Stimulated activated CD4-positive, alpha-beta T cell treated with anti-CD3 and anti-CD28 coated beads, Interleukin-4, amount 100 ng/mL, for 24 hours (primary cell): ENCODE data around the gene SP110.
"Not testable (repeated sequence)": the region's sequence is repeated elsewhere in the genome, so short reads cannot be mapped to it uniquely, and the experiment has no call there.

Experiments
- DNase-seq: peaks from one replicate; pipeline ENCODE4 v3.0.0-alpha.2; 2020

The SP110 gene

GRCh38 chr2:230219419-230220331 lies at the start of gene SP110:
Gene SP110 (minus strand): TSS chr2:230219984. CDS start chr2:230216927, 3,057 bp downstream.
- peak; percentile 80 for DNase-seq

GRCh38 chr2:230268606-230269243 lies 48.9 kb upstream of the SP110 start:
- no peak for DNase-seq

GRCh38 chr2:230267556-230267955 lies 47.8 kb upstream of the SP110 start:
- no peak for DNase-seq

GRCh38 chr2:230267059-230267458 lies 47.3 kb upstream of the SP110 start:
- DNase-seq: no peak

DNA sequence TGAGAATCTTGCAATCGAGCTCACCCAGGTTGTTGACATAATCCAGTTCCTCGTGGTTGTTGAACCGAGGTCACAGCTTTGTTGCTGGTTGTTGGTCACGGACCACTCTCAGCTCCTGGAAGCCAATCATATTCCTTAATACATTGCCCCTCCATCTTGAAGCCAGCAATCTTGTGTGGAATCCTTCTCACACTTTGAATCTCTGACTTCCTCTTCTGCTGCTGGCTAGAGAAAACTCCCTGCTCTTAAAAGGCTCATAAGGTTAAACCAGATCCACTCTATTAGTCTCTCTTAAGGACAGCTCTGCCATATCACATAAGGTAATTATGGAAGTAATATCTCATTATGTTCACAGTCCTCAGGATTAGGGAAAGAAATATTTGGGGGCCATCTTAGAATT lies 46.9 kb upstream of the SP110 start:
- no peak for DNase-seq

DNA sequence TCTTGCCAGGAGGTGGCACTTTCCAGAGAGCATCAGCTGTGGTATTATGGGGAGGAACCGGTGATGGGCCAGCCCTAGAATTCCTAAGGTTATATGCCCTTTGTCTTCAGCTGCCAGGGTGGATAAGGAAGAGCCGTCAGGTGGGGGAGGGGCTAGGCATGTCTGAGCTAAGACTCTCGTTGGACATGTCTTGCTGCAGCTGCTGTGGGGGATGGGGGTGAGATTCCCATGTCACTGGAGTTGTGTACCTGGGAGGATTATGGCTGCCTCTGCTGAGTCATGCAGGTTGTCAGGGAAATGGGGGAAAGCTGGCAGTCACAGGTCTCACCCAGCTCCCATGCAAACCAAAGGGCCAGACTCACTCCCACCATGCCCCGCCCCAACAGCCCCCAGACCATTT lies 45.2 kb upstream of the SP110 start:
- not testable (repeated sequence) for DNase-seq

DNA sequence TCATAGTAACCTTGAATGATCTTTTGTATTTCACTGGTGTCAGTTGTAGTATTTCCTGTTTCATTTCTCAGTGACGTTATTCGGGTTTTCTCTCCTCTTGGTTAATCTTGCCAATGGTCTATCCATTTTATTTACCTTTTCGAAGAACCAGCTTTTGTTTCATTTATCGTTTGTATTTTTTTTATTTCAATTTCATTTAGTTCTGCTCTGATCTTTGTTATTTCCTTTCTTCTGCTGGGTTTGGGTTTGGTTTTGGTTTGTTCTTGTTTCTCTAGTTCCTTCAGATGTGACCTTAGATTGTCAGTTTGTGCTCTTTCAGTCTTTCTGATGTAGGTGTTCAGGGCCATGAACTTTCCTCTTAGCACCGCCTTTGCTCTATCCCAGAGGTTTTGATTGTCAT lies 42.5 kb upstream of the SP110 start:
- no peak for DNase-seq

- DNase-seq: no peak
Observed at GRCh38 chr2:230258483-230258882, 38.7 kb upstream of the SP110 start.

- DNase-seq: no peak
Observed at GRCh38 chr2:230256733-230257332, 37.0 kb upstream of the SP110 start.

DNA sequence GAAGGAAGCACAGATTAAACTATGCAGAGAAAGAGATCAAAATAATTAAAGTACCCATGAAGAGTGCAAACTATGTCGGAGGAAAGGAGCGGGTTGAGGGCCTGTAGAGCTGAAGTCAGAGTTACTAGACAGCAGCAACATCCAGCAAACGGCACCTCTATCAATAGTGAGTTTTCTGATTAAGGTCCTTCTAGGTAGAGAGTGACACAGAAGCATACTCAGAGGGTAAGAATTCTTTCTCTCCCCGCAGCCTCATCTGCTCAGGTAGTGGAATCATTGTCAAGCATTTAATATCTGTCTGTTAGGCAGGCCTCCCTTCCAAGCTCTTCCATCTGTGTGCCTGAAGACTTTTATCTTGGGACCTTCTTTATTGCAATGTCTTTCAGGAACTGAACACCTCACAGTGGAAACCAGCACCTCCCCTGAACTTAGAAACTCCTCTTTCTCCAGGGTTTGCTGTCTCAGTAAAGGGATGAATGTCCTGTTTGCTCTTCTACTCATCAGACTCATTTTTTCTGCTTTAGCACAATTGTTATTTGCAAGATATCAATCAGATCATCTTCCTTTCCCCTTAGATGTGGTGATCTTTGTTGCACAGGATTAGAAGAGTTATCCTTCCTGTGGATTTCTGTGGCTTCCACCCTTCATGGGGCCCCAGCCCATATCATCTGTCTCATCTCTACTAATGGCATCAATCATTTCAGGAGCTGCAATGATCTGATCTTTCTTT lies 34.5 kb upstream of the SP110 start:
- peak; percentile 42 for DNase-seq

GRCh38 chr2:230250231-230250630 lies 30.4 kb upstream of the SP110 start:
- no peak for DNase-seq

GRCh38 chr2:230246206-230246605 lies 26.4 kb upstream of the SP110 start:
- DNase-seq: no peak

DNA sequence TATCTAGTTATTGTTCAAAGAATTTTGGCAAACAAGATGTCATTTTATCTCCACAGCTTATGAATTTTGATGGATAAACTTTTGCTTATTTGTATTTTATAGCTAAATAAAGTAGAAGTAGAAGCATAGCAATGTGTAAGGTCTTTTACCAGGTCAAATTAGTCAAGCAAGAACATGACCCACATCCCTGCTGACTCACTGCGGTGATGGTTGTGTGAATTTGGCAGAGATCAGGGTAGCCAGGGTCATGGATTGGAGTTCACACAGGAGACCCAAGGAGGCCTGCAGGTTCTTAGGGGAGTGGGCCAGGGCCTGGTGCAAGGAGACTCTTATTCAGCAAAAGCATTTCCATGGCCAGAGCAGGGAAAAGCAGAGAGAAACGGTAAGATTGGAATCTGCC lies 24.4 kb upstream of the SP110 start:
- no peak for DNase-seq

GRCh38 chr2:230234845-230235244 lies 15.1 kb upstream of the SP110 start:
- no peak for DNase-seq

DNA sequence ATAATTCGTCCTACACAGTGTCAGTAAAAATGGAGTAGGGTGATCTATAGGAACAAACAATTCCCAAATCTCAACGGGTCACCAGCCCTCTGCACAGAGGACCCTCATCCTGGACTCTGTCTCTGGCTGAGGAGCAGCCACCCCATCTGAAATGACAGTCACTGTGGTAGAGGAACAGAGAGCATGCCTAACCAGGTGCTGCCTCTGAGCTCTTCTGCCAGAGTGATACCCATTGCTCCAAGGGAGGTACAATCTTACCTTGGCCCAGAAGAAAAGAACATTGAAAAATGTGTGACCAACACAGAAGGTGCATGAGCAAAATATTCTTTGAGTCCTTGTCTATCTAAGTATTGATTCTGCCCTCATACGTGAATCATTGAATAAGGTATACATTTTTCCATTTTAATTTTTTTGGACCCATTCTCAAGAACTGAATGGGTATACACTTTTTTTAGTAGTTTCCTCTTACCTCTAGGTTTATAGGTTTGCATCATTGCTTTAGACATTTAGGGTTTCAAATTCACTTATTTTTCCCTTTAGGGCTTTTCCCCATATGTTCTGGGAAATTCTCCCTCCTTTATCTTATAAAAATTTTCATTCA lies 14.4 kb upstream of the SP110 start:
- no peak for DNase-seq

GRCh38 chr2:230231251-230231650 lies 11.5 kb upstream of the SP110 start:
- DNase-seq: no peak

DNA sequence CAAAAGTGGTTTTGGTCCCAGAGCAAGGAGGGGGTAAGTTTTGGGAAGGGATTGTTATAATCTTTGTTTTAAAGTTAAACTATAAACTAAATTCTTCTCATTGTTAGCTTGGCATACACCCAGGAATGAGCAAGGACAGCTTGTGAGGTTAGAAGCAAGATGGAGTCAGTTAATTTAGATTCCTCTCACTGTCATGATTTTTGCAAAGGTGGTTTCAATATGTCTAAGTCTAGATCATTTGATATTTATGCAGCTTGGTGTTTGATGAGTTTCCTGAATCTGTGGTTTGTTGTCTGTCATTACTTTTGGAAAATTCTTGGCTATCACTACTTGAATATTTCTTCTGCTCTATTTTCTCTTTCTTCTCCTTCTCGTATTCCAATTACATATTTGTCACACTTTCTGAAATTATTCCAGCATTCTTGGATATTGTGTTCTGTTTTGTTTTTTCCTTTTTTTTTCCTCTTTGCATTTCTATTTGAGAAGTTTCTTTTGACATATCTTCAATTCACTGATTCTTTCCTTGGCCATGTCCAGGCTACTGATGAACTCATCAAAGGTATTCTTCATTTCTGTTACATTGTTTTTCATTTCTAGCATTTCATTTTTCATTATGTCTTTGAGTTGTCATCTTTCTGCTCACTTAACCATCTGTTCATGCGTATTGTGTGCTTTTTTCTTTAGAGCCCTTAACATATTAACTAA lies 10.9 kb upstream of the SP110 start:
- no peak for DNase-seq

GRCh38 chr2:230230087-230230486 lies 10.3 kb upstream of the SP110 start:
- no peak for DNase-seq

GRCh38 chr2:230227216-230227615 lies 7.4 kb upstream of the SP110 start:
- no peak for DNase-seq

- no peak for DNase-seq
Observed at GRCh38 chr2:230226051-230226551, 6.3 kb upstream of the SP110 start.

DNA sequence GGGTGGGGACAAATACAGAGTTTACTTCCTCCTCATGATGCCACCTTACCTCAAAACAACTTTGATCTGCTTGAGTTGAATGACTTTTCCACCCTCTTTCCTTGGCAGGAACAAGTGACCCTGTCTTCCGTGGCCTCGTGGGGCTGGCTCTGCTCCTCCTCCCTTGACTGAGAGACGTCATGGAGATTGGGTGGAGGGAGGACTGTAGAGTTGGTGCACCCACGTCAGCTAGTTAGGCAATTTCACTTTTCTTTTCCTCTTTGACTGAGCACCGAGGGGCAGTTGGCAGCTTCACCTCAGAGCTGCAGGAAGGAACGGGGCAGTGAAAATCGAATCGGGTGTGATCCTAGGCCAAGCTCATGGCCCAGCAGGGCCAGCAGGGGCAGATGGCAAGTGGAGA lies 5.7 kb upstream of the SP110 start, which contains the start of gene SP140:
SP140 (plus strand) TSS at position 251 of the 400 bp plus-strand sequence; CDS start at position 360, 109 bp downstream.
- peak; percentile 83 for DNase-seq

DNA sequence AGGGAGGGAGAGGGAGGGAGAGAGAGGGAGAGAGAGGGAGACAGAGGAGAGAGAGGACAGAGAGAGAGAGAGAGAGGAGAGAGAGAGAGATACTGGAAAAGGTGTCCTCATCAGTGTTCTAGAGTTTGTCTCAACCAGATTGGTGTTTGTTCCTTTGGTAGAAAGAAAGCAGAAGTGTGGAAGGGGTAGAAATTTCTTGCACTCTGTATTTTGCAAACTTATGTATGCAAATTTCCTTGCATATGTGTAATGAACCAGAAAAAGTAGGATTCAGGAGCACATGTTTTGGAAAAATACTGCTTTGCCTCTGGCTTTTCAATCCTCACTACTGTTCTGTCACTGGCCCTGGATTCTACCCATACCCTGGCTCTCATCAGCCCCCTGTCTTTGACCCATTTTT lies 4.7 kb upstream of the SP110 start:
- no peak for DNase-seq
